Activated naive CD4-positive, alpha-beta T cell (primary cell): ENCODE results near the gene SNAI1.
"Not testable (repeated sequence)": the region's sequence is repeated elsewhere in the genome, so short reads cannot be mapped to it uniquely, and the experiment has no call there.

ENCODE experiments used
- DNase-seq, 4 experiments: peaks; one replicate each; lab custom pipeline; 2025; lab: John Stamatoyannopoulos, UW

Gene SNAI1

DNA sequence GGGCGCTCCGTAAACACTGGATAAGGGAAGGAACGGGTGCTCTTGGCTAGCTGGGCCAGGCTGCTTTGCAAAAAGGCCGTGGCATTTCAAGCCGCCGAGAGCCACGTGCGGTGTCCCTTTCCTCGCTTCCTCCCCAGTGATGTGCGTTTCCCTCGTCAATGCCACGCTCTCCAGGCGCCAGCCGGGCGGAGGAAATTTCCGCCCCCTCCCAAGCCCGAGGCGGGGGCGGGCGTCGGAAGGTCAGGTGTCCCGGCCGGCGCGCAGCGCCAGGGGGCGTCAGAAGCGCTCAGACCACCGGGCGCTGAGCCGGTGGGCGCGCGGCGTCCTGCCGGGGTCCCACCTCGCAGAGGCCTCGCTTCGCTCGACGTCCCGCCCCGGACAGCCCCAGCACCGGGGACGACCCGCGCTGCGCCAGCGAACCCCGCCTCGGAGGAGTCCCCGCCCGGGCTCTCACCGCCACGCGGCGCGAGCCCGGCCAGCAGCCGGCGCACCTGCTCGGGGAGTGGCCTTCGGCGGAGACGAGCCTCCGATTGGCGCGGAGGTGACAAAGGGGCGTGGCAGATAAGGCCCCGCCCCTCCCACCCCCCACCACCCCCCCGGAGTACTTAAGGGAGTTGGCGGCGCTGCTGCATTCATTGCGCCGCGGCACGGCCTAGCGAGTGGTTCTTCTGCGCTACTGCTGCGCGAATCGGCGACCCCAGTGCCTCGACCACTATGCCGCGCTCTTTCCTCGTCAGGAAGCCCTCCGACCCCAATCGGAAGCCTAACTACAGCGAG lies at the start of gene SNAI1:
SNAI1 (plus strand) TSS at position 635 of the 777 bp plus-strand sequence; CDS start at position 715, 80 bp downstream.
- DNase-seq: peak; percentile 48 to 80 (median 61)

DNA sequence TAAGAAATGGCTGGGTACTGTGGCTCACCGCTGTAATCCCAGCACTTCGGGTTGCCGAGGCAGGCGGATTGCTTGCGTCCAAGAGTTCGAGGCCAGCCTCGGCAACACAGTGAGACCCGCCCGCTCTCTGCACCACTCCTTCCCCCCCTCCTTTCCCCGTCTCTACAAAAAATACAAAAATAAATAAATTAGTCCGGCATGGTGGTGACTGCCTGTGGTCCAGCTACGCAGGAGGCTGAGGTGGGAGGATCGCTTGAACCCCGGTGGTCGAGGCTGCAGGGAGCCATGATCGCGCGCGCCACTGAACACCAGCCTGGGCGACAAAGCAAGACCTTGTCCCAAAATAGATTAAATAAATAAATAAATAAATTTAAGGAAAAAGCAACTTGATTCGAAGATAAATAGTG lies 47.0 kb upstream of the SNAI1 start:
- DNase-seq: no peak

DNA sequence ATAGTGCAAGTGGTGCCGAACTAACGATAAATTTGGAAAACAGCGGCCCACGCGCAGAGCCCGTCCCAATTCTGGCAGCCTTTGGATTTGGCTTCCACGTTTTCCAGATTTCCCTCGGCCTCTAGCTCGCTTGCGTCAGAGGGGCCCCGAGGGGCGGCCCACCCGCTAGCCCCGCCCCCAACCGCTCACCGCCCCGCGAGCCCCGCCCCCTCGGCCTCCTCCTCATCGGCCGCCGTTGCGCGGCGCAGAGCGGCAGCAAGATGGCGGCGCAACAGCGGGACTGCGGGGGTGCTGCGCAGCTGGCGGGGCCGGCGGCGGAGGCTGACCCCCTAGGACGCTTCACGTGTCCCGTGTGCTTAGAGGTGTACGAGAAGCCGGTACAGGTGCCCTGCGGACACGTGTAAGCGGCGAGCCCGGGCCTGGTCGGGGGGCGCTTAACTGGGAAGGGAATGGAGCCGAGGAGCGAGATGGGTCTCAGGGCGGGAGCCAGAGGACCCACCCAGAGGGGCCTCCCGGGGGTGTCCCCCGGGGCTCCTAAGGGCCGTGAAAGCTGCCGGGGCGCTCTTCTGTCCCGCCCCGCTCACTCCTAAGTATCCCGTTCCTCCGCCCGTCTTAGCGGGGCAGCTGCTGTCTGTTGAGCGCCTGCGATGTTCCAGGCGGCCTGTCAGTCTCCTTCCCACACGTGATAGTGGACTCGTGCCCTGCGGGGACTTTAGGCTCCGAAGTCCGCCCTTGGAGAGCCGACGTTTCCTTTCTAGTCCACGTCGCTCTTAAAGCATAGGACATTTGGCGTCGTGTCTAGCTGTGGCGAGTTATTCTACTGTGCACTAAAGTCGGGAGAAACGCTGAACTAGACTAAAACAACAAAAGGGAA lies 46.4 kb upstream of the SNAI1 start, which contains the start of gene RNF114:
RNF114 (plus strand) TSS at position 245 of the 874 bp plus-strand sequence; CDS start at position 261, 16 bp downstream.
- peak; percentile 80 to 93 (median 84) for DNase-seq

DNA sequence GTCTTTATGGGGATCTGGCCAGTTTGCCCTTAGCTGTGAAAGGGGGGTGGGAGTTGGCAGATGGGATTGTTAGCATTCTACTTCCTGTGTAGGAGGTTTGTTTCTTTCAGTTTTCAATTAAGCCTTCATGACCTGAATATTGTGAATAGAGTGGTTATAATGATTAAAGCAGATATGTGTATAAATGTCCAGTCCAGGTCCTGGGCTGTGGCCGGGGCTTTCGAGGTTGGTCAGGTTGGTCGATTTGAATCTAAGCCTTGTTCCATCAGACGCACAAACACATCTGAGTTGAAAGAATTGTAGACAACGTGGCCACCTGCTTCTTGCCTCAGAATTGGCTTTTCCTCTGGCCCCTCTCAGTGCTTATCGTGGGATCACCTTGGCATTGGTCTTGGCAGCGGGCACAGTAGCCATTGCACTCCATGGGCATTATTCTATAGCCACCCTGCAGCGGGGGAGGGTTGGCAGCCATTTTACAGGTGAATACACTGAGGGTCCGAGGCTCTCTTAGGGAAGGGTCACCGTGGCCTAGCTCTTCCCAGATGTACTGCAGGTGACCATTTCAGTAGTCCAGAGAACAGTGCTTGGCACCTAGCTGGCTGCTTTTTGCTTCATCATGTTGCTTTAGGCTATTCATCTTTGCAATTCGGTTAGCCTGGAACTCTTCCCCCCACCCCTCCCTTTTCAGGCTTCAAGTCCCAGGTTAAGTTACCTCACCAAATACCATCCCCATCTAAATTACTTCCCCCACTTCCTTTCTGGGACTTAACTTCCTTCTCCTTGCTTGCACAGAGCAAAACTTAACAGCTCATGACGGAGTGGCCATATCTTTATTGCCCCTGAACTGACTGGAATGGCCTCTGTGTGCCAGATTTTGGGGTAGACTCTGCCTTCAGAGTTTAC lies 45.5 kb upstream of the SNAI1 start:
- DNase-seq: no peak

DNA sequence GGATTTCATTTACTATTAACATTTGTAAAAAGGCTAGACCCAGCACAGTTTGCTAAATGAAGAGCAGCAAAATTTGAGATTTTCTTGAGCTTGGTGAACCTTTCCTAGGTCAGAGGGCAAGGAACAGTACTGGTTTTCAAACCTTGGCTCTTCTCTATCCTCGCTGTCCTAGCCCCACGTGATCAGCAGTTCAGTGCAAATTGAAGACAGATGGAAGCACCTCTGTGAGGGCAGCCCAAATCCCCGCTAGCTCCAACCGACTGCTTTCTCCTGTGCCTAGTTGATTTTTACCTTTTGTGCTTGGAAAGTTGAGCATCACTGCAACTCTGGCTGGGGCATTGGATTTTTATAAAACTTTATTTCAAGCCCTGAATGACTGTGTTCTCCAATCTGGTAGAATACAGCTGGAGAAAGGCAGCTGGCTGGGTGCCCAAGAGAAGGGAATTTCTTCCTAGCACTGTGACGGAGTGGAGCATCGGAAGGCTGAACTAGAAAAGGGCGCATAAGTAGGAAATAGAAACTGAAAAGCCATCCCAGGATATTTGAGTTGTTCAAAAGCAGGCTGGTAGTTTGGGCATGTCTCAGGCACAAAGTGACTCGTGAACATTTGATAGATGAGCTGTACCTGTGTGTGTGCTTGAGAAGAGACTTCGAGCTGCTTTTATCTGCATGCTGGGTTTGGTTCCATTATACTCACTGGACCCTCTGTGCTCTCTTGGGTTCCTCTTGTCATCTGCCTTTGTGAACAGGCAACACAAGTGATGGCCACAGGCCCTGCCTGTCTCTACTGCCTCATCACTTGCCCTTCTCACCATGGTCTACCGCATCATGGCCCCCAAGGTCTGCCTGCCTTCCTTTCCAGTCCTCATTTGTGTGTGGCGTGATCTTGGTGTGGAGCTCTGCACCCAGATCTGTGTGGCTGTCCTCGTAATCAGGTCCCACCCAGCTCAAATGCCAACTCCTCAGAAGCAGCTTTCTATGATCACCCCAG lies 44.3 kb upstream of the SNAI1 start:
- DNase-seq: no peak

DNA sequence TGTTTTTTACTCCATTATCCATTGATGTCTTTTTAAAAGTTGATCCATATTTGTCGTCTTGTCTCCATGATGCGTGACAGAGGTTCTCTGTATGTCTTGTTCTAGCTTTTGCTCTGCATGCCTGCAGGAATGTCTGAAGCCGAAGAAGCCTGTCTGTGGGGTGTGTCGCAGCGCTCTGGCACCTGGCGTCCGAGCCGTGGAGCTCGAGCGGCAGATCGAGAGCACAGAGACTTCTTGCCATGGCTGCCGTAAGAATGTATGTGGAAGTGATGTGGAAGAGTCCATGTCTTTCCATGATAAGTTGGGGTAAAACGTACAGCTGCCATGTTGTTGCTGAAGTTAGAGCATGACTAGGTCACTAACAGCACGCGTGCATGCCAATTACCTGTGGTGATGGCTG lies 41.3 kb upstream of the SNAI1 start:
- DNase-seq: no peak

DNA sequence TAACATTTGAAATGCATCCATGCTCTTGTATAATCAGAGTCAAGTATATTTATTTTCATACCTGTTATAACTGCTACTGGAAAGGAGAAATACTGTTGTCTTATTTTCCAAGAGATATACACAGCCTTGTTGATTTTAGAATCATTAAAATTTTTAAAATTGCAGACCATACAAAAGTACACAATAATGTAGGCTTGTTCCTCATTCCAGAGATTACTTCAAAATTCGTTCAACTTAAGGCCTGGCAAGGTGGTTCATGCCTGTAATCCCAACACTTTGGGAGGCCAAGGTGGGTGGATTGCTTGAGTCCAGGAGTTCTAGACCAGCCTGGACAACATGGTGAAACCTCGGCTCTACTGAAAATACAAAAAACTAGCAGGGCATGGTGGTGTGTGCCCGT lies 40.5 kb upstream of the SNAI1 start:
- DNase-seq: no peak

DNA sequence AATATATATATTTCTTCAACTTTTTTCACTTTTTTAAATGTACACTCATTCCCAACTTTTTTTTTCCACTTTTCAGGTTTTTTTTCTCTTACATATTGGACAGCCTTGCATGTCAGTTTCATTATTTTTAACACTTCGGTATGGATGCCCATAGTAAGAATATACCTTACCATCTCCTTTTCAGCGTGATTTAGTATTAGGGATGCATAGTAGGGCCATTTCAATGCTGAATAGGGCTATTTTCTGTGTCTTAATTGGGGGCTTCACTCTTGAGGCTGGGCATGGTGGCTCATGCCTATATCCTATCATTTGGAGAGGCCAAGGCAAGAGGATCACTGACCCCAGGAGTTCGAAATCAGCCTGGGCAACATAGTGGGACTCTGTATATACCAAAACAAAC lies 39.8 kb upstream of the SNAI1 start:
- no peak for DNase-seq

DNA sequence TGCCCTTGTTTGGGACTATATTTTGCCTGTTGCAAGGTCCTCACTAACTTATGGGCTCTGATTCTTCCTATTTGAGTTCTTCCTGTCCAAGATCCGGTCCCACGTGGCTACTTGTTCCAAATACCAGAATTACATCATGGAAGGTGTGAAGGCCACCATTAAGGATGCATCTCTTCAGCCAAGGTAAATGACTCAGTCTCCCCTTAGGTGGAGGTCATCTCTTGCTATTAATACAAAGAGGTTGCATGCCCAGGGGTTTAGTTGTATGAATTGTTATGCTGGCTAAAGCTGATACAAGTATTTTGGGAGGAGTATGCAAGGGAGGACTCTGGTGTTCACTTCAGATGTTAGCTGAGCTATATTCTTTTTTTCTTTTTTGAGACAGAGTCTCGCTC lies 37.5 kb upstream of the SNAI1 start:
- no peak for DNase-seq

DNA sequence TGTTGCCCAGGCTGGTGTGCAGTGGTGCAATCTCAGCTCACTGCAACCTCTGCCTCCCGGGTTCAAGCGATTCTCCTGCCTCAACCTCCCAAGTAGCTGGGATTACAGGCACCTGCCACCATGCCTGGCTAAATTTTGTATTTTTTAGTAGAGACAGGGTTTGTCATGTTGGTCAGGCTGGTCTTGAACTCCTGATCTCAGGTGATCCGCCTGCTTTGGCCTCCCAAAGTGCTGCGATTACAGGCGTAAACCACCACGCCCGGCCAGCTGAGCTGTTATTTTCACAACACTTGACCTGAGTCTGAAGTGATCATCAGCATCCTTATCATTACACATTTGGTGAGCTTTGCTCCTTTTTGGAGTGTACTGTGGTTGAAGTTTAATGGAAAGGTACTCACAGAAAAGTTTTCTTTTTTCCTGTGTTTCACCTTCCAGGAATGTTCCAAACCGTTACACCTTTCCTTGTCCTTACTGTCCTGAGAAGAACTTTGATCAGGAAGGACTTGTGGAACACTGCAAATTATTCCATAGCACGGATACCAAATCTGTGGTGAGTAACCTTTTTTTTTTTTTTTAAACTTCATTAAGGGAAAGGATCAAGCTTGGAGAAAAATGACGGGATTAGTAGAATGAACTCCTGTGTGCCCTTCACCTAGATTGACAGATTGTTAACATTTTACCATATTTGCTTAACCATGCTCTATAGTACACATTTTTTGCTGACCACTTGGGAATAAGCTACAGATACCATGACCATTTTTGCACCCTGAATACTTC lies 36.9 kb upstream of the SNAI1 start:
- DNase-seq: no peak

DNA sequence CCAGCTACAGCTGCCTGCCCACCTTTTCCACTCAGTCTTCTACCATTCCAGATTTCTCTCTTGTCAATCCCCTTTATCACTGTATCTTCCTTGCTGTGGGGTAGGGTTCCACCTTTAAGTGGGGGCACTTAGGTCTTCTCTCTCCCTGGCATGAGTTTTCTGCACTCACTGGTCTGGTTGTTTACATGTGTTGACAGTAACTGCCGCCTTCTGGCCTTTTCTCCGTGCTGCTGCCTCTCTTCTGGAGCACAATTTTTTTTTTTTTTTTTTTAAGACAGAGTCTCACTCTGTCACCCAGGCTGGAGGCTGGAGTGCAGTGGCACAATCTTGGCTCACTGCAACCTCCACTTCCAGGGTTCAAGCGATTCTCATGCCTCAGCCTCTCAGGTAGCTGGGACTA lies 34.6 kb upstream of the SNAI1 start:
- DNase-seq: no peak

DNA sequence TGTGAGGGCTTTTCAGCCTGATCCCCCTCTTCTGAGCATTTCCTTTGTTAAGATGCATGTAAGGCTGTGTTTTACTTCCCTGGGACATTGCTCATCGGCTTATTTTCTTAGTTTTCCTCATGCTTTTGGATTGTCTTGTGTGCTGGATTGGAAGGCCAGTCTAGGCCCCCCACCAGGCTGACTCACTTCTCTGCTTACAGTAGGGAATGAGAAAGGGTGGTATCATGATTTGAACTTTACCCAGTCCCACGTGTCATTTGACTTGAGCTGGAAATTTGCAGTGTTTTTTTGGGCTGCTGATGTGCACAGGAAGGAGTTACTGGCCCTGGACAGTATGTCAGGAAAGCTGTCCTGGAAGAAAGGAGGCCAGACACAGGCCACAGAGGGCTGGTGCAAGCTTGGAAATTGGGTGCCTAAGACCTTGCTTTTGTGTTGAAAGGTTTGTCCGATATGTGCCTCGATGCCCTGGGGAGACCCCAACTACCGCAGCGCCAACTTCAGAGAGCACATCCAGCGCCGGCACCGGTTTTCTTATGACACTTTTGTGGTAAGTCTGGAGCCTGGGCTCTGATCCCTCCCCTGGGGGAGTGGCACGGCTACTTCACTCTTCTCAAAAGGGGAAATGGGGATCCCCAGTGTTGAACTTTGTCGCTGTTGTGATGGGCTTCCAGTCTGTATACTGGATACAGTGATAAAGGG lies 33.8 kb upstream of the SNAI1 start:
- no peak for DNase-seq

DNA sequence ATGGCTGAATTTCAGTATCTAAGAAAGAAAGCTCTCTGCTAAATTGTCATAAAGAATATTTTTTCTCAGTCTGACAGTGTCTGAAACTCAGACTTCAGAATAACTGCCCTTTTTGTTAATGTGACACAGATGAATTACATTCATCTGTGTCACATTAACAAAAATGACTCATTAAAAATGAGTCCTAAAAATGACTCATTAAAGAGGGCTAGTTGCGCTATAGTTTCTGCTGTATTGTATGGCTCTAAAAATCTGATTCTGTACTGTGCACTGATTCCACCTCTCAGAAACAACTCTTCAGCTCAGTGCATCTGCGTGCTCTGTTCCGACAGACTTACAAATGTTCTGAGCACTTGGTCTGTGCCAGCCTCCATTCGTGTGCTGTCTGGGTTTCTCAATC lies 31.6 kb upstream of the SNAI1 start:
- DNase-seq: no peak

DNA sequence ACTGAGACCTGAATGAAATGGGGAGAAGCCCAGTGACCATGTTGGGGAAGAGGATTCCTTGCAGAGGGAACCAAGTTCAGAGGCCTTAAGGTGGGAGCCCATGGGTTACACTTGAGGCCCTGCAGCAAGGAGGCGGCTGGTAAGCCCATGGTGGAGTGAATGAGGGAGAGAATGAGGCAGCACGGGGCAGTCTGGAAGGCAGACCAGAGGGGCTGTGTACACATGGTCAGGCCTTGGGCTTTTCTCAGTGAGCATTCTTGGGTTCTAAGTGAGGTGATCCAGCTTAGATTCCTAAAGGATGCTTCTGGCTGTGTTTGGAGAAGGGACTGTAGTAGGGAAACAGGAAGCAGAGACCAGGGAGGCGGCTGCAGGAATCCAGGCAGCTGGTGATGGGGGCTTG lies 27.6 kb upstream of the SNAI1 start:
- DNase-seq: no peak

DNA sequence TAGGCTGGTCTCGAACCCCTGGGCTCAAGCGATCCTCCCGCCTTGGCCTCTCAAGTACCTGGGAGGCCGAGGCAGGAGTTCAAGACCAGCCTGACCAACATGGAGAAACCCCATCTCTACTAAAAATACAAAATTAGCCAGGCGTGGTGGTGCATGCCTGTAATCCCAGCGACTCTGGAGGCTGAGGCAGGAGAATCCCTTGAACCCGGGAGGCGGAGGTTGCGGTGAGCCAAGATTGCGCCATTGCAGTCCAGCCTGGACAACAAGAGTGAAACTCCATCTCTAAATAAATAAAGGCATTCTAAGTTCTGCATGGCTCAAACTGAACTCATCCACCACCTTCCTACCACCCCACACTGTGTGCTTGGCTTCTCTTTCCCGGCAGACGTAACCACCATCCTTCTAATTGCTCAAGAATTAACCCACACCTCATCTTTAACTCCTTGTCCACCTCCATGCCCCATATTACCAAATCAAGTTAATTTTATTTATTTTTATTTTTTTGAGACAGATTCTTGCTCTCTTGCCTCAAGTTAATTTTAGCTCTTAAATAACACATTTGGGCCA lies 26.9 kb upstream of the SNAI1 start:
- not testable (repeated sequence) for DNase-seq

DNA sequence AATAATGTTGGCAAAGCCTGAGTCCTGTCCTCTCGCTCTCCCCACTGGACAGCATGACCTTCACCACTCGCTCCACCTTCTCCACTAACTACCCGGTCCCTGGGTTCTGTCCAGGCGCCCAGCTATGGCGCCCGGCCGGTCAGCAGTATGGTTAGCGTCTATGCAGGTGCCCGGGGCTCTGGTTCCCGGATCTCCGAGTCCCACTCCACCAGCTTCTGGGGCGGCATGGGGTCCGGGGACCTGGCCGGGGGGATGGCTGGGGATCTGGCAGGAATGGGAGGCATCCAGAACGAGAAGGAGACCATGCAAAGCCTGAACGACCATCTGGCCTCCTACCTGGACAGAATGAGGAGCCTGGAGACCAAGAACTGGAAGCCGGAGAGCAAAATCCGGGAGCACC lies 26.1 kb upstream of the SNAI1 start:
- no peak for DNase-seq

DNA sequence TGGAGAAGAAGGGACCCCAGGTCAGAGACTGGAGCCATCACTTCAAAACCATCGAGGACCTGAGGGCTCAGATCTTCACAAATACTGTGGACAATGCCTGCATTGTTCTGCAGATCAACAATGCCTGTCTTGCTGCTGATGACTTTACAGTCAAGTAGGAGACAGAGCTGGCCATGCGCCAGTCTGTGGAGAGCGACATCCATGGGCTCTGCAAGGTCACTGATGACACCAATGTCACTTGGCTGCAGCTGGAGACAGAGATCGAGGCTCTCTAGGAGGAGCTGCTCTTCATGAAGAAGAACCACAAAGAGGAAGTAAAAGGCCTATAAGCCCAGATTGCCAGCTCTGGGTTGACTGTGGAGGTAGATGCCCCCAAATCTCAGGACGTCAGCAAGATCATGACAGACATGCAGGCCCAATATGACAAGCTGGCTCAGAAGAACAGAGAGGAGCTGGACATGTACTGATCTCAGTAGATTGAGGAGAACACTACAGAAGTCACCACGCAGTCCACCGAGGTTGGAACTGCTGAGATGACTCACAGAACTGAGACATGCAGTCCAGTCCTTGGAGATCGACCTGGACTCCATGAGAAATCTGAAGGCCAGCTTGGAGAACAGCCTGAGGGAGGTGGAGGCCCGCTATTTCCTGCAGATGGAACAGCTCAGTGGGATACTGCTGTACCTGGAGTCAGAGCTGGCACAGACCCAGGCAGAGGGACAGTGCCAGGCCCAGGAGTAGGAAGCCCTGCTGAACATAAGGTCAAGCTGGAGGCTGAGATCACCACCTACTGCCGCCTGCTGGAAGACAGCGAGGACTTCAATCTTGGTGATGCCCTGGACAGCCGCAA lies 25.5 kb upstream of the SNAI1 start:
- not testable (repeated sequence) for DNase-seq

DNA sequence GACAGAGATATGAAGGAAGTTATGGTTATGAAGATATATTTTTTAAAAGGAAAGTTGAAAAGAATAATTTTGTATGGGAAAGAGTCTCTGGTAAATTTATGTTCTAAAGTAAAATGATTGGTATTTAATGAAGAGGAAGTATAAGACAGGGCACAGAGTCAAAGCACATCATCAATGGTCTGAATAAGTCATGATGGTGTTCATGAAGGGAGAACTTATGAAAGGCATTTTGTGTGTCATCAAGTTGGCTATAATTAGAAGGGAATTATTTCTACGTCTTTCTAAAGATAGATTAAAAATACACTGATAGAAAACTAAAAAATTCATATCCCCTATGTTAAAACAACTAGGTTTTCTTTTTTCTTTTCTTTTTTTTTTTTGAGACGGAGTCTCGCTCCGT lies 21.4 kb upstream of the SNAI1 start:
- no peak for DNase-seq
